GM15510 (cell line): ENCODE measurements around the gene ZMYM2.

Source experiments
- POLR2A ChIP-seq: IDR thresholded peaks from 3 replicates; pipeline ENCODE4 v1.6.1; 2011; ENCODE audit warnings: borderline replicate concordance; ENCODE audit not compliant: insufficient read length; ENCODE audit errors: extremely low read depth

ZMYM2 gene

DNA sequence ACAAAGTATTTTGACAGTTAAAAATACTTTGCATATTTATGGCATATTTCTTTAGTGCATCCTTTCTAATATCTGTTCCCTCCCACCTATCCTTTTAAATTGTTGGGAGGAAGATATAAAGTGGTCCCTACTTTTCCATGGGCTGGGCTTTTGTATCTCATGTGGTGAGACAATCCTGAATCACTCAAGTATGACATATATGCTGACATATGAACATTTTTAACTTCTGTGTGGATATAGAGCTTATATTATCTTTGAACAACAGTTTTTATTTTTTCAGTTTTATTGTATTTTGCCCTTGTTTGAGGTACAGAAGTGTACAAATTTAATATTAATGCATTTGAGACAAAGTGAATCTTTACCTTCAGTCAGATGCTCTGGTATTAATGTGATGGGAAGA is 3.4 kb downstream of the ZMYM2 start:
- TF ChIP-seq POLR2A = no peak

DNA sequence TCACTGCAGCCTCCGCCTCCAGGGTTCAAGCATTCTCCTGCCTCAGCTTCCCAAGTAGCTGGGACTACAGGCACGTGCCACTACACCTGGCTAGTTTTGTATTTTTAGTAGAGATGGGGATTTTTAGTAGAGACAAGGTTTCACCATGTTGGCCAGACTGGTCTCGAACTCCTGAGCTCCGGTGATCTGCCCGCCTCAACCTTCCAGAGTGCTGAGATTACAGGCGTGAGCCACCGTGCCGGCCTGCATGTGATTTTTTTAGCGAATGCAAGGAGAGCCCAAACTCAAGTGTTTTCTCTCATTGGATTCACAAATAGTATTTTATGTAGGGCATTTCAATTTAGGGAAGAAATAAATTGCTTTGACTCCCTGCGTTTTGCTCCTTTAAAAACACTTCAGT is 4.4 kb downstream of the ZMYM2 start:
- no peak for TF ChIP-seq POLR2A

DNA sequence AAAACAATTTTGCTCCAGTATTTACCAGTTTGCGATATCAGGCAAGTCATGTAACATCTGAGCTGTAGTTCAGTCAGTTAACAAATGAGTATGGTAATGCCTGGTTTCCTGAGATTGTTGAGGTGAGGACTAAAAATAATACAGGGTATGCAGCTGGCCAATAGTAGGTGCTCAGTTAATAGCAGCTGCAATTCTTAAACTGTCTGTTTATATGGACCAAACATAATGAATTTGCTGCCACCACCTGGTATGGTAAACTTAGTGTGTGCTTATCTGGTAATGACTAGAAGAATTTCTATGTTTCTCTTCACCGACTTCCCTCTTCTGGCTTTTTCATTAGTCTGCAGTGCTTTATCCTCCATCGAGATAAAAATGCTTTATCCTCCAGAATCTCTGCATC is 9.1 kb downstream of the ZMYM2 start:
- no peak for TF ChIP-seq POLR2A

DNA sequence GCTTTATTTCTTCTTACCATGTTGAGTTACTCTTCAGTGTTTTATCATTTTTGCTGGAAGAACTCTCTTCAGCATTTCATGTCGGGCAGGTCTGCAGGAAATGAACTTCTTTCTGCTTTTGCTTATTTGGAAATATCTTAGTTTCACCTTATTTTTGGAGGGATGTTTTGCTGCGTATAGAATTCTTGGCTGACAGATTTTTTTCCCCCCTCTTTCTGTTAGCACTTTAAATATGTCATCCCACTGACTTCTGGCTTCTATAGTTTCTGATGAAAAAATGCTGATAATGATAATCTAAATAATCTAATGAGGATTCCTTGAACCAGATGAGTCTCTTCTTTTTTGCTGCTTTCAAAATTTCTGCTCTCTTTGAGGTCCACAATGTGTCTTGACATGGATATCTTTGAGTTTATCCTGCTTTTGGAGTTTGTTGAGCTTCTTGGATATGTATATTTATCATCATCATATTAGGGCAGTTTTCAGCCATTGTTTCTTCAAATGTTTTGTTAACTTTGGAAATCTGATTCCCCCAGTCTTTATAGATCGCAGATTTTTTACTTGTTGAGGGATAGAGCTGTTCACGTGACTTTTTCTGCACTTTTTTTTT is 20.4 kb downstream of the ZMYM2 start:
- no peak for TF ChIP-seq POLR2A

DNA sequence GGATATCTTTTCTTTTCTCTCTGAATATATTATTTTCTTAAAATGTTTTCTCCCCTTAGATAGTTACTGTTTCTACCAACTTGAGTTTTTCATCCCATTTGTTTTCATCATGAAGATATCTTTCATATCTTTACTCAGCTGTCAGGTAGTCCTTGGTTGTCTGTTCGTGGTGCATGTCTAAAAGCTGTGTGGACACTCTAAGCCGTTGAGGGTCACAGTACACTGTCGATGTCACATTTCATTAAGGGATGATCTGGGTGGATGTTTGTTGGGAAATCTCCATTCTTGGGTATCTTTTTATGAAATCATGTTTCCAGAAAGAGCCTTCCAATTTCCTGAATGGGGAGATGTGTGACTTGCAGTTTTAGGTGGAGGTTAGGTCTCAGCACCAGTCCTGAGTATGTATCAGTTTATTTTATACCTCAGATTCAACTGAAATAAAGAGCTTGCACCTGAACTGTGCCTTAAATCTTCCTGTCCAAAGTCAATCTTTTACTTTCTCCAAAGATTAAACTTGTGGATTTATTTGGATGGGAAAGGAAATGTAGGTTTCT is 23.2 kb downstream of the ZMYM2 start:
- TF ChIP-seq POLR2A = no peak

DNA sequence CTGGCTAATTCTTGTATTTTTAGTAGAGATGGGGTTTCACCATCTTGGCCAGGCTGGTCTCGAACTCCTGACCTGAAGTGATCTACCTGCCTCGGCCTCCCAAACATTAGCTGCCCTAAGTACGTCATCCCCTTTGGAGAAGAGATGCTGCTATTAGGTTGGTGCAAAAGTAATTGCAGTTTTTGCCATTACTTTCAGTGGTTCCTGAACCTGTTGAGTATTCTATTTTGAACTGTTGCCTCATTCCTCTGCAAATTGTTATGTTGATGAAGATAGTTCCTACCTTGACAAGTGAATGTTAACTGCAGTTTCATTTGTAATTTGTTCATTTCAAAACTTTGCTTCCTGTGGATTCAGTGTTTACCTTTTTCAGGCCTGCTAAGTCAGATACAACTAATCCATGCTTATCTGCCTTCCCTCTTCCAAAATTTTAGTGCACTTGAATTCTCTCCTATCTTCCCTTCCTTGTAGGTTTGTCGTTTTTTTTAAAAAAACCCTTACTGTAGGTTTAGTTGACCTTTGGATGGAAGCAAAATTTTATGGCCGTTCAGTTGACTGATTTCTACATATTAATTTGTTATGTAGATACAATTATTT is 24.0 kb downstream of the ZMYM2 start:
- TF ChIP-seq POLR2A = no peak

DNA sequence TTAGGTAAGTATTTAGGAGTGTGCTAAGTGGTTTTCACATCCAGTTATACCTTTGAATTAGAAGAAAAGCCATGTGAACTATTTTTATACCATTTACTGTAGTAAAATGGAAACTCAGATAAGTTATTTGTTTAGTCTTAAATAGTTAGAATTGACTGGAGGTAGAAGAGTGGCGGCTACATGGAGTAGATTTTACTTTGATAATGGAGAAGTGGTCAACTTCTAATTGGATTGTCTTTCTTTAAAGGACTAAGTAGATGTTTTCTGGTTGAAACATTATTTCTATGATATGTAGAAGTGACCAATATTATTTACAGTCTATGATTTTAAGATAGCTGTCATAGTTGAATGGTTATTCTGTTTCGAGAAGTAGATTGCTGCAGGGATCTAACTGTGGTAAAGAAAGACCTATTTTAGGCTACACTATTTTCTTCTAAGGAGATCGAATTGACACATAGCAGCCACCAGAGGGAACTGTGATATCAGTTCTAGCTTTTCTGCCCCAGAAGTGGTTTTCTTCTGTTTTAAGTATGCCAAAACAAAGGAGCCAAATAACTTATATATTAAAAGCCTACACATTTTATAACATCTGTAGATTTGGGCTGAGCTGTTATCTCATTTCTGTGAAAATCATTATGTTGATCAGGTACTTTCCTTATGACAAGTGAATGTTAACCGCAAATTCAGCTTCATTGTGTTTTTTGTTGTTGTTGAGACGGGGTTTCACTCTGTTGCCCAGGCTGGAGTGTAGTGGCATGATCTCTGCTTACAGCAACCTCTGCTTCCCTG is 26.1 kb downstream of the ZMYM2 start:
- TF ChIP-seq POLR2A = no peak

DNA sequence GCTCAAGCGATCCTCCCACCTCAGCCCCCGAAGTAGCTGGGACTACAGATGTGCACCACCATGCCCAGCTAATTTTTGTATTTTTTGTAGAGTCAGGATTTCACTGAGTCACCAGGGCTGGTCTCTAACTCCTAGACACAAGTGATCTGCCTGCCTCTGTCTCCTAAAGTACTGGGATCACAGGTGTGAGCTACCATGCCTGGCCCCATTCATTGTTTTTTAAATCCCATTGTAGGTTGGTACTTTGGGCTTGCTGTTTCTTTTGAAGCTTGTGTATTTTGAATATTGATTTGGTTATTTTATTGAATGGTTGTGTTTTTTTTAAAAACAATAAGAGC is 26.7 kb downstream of the ZMYM2 start:
- no peak for TF ChIP-seq POLR2A

DNA sequence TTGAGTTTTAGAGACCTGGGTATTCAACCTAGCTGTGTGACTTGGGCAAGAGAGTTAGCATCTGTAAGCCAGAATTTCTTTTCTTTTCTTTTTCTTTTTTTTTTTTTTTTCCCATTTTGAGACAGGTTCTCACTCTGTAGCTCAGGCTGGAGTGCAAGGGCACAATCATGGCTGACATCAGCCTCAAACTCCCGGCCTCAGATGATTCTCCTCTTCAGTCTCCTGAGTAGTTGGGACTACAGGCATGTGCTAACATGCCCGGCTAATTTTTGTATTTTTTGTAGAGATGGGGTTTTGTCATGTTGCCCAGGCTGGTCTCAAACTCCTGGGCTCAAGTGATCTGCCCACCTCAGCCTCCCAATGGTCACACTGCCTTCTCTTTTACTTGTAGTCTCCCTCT is 33.0 kb downstream of the ZMYM2 start:
- TF ChIP-seq POLR2A = no peak

DNA sequence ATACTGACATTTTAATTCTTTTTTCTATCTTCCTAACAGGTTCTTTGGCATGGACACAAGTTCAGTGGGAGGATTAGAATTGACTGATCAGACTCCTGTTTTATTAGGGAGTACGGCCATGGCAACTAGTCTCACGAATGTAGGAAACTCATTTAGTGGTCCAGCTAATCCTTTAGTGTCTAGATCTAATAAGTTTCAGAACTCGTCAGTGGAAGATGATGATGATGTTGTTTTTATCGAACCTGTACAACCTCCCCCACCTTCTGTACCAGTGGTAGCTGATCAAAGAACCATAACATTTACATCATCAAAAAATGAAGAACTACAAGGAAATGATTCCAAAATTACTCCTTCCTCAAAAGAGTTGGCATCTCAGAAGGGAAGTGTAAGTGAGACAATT is 34.5 kb downstream of the ZMYM2 start:
- TF ChIP-seq POLR2A = no peak

DNA sequence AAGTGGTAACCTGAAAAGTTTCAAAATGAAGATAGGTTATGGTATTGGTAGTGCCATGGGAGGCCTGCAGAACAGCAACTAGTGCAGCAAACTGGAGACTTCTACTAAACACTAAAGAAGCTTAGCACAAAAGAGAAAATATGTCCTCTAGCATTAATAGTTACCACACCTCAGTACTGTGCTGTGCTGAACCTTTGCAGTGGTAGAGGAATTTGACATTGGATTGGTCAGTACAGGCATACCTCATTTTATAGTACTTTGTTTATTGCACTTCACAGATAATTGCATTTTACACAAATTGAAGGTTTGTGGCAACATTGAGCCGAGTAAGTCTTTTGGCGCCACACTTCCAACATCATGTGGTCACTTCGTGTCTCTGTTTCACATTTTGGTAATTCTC is 40.4 kb downstream of the ZMYM2 start:
- no peak for TF ChIP-seq POLR2A

DNA sequence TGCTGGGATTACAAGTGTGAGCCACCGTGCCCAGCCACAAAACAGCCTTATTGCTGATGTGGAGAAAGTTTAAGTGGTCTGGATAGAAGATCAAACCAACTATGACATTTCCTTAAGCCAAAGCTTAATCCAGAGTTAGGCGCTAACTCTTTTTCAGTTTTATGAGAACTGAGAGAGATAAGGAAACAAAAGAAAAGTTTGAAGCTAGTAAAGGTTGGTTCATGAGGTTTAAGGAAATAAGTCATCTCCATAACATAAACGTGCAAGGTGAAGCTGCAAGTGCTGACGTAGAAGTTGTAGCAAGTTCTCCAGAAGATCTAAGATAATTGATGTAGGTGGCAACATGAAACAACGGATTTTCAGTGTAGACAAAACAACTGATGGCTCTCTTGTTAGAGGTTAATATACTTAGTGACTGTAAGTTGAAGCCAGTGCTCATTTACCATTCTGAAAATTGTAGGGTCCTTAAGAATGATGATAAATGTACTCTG is 41.6 kb downstream of the ZMYM2 start:
- no peak for TF ChIP-seq POLR2A

DNA sequence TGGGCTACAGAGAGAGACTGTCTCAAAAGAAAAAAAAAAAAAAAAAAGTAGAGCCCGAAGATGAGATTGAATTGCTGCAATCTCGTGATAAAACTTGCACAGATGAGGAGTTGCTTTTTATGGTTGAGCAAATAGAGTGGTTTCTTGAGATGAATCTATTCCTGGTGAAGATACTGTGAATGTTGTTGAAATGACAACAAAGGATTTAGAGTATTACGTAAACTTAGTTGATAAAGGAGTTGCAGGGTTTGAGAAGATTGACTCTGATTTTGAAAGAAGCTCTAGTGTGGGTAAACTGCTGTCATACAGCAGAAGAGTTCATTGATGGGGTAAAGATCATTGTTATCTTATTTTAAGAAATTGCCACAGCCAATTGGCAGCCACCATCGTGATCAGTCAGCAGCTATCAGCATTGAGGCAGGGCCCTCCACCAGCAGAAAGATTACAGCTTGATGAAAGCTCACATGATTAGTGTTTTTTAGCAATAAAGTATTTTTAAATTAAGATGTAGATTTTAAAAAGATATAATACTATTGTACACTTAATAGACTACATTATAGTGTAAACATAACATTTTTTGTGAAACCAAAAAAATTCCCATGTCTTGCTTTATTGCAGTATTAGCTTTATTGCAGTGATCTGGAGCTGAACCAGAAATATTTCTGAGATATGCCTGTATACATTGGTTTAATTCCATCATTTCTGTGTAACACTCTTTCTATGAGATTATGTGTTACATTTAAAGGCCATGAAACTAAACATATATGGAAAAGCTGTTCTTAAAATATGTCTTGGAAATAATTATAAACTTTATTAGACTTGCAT is 43.1 kb downstream of the ZMYM2 start:
- TF ChIP-seq POLR2A = no peak

DNA sequence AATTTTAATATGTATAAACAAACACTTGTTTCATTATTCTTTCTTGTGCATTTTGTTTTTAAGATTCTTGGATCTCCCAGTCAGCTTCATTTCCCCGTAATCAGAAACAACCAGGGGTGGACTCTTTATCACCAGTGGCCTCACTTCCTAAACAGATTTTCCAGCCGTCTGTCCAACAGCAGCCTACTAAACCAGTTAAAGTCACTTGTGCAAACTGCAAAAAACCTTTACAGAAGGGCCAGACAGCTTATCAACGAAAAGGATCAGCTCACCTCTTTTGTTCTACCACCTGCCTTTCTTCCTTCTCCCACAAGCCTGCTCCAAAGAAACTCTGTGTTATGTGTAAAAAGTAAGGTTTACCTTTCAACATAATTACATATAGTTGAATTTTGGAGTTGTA is 44.3 kb downstream of the ZMYM2 start:
- TF ChIP-seq POLR2A = no peak

DNA sequence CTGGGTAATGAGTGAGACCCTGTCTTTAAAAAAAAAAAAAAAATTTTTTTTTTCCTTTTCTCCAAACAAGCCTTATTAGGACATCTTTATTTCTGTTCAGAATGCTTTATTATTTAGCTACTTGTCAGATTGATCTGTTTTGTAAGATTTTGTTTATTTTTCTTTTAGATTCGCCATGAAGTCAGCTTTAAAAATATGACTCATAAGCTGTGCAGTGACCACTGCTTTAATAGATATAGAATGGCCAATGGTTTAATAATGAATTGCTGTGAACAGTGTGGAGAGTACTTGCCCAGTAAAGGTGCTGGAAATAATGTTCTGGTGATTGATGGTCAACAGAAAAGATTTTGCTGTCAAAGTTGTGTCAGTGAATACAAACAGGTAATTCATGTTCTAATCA is 47.7 kb downstream of the ZMYM2 start:
- no peak for TF ChIP-seq POLR2A

DNA sequence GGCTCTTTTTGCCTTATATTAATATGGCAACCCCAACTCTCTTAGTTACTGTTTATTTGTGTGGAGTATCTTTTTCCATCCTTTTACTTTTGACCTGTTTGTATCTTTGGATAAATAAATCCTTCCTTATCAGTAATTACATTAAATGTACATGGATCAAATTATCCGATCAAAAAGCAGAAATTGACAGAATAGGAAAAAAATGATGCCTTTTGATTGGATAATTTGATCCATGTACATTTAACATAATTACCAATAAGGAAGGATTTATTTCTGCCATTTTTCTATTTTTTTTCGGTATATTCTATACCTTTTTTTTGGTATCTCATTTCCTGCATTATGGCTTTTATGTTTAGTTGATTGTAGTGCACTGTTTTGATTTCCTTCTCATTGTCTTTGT is 57.2 kb downstream of the ZMYM2 start:
- no peak for TF ChIP-seq POLR2A
